NCI-H2196 (cell line): ENCODE results near the gene UCP3.

ENCODE experiments used
- DNase-seq: peaks from one replicate; lab custom pipeline; 2025; ENCODE audit not compliant: unreplicated experiment; lab: John Stamatoyannopoulos, UW

UCP3 gene

DNA sequence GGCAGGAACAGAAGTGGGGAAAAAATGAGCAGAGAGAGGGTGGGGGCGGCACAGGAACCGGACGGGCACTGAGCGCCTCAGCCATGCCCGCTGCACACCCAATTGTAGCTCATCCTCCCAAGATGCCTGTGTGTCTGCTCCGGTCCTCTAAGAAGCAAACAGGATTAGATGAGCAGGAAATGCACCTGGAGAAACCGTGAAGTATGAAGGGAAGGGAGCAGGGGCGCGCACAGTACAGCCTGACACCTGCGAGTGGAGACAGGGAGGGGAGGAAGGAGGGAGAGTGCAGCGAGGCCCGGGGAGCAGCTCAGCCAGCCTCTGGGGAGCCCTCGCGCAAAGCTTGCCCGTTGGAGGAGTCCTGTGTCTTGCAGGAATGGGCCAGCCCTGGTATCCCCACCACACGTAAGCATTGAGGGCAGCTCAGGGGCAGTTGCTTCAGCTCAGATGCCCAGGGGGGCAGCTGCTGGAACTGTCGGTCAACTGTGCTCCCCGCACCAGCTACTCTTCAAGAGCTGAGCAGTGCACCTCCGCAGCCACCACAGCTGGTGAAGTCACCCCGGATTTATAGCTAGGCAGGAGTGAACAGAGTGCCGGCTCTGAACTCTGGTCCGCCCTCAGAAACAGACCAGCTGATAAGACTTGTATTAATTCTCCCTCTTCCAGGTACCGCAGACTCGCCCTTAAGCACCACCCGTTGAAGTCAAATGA lies 51.1 kb downstream of the UCP3 start:
- DNase-seq = no peak

DNA sequence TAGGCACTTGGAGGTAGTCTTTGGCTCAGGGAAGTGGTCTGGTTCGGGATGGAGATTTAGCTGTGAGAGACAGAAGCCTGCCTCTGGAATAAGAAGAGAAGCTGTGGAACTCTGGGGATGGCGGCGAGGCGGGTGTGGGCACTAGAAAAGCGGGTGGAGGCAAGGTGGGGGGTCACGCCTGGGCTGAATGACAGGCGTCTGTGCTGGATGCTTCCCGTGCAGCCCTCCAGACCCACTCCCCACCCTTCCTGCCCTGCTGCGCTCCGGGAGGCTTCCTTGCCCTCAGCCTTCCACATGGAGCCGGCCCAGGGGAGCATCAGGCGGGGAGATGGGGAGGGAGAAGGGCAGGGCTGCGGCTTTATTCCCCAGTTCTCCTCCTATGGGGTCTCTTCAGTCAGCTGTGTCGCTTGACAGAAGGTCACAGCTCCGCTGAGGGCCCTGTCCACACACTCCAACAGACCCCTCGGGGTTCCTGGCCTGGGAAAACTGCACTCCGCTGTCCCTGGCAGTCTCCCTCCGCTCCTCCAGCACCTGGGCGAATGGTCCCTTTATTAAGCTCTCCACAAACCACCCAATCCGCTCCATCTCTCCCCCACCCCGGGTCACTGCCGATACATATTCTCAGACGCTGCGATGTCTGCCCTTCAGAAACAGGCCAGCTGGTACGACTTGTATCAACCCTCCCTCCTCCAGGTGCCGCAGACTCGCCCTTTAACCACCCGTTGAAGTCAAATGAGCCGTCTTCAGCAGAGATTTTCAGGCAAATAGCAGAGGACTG lies 51.8 kb downstream of the UCP3 start:
- DNase-seq = no peak

DNA sequence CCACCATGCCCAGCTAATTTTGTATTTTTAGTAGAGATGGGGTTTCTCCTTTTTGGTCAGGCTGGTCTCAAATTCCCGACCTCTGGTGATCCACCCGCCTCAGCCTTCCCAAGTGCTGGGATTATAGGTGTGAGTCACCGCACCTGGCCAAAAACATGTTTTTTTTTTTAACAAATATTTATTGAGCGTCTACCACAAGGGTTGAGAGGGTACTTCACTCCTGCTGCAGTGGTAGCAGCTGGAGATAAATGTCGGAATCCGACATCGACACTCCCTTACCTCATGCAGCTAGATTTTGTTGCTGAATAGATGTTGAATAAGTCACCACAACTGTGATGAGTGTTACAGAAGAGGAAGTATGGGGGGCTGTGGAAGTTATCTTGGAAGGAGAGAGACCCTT lies 57.1 kb downstream of the UCP3 start:
- peak; percentile 65 for DNase-seq

DNA sequence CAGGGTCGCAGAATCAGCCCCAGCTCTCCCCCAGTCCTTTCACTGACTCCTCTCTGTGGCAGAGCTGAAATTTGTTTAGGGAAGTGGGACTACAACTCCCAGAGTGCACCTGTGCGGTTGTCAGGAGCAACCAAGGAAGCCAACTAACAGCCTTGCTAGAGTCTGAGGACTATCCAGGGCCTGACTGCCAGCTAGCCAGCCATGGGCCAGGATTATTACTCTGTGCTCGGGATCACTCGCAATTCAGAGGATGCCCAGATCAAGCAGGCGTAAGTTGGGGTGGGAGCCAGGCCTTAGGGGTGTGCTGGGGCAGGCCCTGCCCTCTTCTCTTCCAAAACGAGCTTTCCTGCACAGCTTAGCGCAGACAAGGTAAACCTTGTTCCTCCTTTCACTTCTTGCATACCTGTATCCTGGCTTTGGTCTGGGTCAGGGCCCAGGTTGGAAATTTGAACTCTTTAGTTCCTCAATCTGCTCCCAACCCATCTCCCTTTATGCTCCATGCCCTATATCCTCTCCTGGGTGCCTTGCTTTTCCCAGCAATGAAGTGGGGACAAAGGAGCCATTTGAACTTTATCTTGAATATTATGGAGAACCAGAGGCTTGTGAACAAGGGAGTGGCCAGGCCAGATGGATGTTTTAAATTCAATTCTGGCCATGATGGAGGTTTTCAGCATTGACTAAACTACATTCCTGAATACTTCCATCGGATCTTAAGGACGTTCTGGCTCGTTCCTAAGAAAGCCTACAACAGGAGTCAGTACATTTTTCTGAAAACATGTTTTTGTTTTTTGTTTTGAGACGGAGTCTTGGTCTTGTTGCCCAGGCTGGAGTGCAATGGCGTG lies 57.8 kb downstream of the UCP3 start, which contains the start of gene DNAJB13:
Gene DNAJB13 (plus strand): TSS at position 158 of the 842 bp plus-strand sequence. CDS start 44 bp downstream, at position 202.
- DNase-seq = peak; percentile 85
